Neutrophil (primary cell): Measurements from ENCODE around the gene CALM1.

Experiments used
- H3K27ac ChIP-seq: fragments of 200-600 bp; sonication (generic); 2 replicates; pipeline ENCODE4 v1.5.1; 2016; ENCODE audit warnings: mild to moderate bottlenecking, moderate library complexity
- H3K27me3 ChIP-seq: fragments of 200-600 bp; sonication (generic); 2 replicates; pipeline ENCODE4 v1.6.0; 2016; ENCODE audit warnings: mild to moderate bottlenecking
- H3K36me3 ChIP-seq: fragments of 200-600 bp; sonication (generic); 2 replicates; pipeline ENCODE4 v1.5.1; 2017
- H3K4me1 ChIP-seq, 2 experiments: fragments of 200-600 bp in 1 of 2; sonication (generic) in 1 of 2; 1 replicate in 1 of 2; 2 replicates in 1 of 2; pipeline versions ENCODE4 v1.5.1 to v1.6.1; 2013 to 2016; ENCODE audit warnings: low read depth in 1 of 2, low read length in 1 of 2, mild to moderate bottlenecking in 1 of 2, moderate library complexity in 1 of 2; ENCODE audit not compliant: control insufficient read depth in 1 of 2, insufficient read depth in 1 of 2
- H3K4me3 ChIP-seq, 2 experiments: fragments of 200-600 bp in 1 of 2; sonication (generic) in 1 of 2; 1 replicate in 1 of 2; 2 replicates in 1 of 2; pipeline ENCODE4 v1.5.1; 2013 to 2016; ENCODE audit warnings: low read depth in 1 of 2, low read length in 1 of 2, mild to moderate bottlenecking in 1 of 2, moderate library complexity in 1 of 2
- H3K9me3 ChIP-seq: fragments of 200-600 bp; sonication (generic); 2 replicates; pipeline ENCODE4 v1.5.1; 2016
- CTCF ChIP-seq: fragments of 200-600 bp; sonication (generic); IDR thresholded peaks from 2 replicates; pipeline ENCODE4 v1.5.1; 2016; ENCODE audit warnings: antibody characterized with exemption

CALM1 gene

GRCh38 chr14:90427848-90428426, 31.1 kb downstream of the CALM1 start:
- H3K27ac ChIP-seq, result no peak overlapping the region
- H3K36me3 ChIP-seq, result no peaks in the 10 kb centered on the region
- no peaks in the 10 kb centered on the region for H3K9me3 ChIP-seq
- H3K4me3 ChIP-seq, result no peak overlapping the region
- H3K4me1 ChIP-seq, result no peaks in the 10 kb centered on the region
- no peak for TF ChIP-seq CTCF
- no peaks in the 10 kb centered on the region for H3K27me3 ChIP-seq

GRCh38 chr14:90428676-90429075, 31.8 kb downstream of the CALM1 start:
- Histone ChIP-seq H3K4me3 (no peak overlapping the region), H3K27me3 (no peaks in the 10 kb centered on the region), H3K27ac (no peak overlapping the region), H3K36me3 (no peaks in the 10 kb centered on the region), H3K4me1 (no peaks in the 10 kb centered on the region), H3K9me3 (no peaks in the 10 kb centered on the region)
- TF ChIP-seq CTCF, result no peak

- no peak overlapping the region for H3K27ac ChIP-seq
- H3K4me3 ChIP-seq, result no peak overlapping the region
- no peak for TF ChIP-seq CTCF
- H3K9me3 ChIP-seq, result no peaks in the 10 kb centered on the region
- no peaks in the 10 kb centered on the region for H3K4me1 ChIP-seq
- H3K27me3 ChIP-seq, result no peaks in the 10 kb centered on the region
- H3K36me3 ChIP-seq, result no peaks in the 10 kb centered on the region
These were observed 32.4 kb downstream of the CALM1 start for GRCh38 chr14:90429236-90429635.

GRCh38 chr14:90429754-90430153, 32.9 kb downstream of the CALM1 start:
- no peaks in the 10 kb centered on the region for H3K27me3 ChIP-seq
- H3K36me3 ChIP-seq, result no peaks in the 10 kb centered on the region
- H3K9me3 ChIP-seq, result no peaks in the 10 kb centered on the region
- H3K4me1 ChIP-seq, result no peaks in the 10 kb centered on the region
- H3K27ac ChIP-seq, result no peak overlapping the region
- no peak for TF ChIP-seq CTCF
- H3K4me3 ChIP-seq, result no peak overlapping the region

GRCh38 chr14:90434370-90435020, 37.7 kb downstream of the CALM1 start:
- H3K4me1 ChIP-seq, result no peaks in the 10 kb centered on the region
- no peaks in the 10 kb centered on the region for H3K9me3 ChIP-seq
- no peak for TF ChIP-seq CTCF
- H3K4me3 ChIP-seq, result no peak overlapping the region
- H3K27me3 ChIP-seq, result no peaks in the 10 kb centered on the region
- H3K27ac ChIP-seq, result no peak overlapping the region
- no peaks in the 10 kb centered on the region for H3K36me3 ChIP-seq
